Natural killer cell treated with Interleukin-12 subunit alpha and Interleukin-12 subunit beta and Interleukin-15 and Interleukin-18, amount 100 ng/mL, for 72 hours (primary cell): Measurements from ENCODE around the gene ACSF2. TPM values are rescaled to one million over a fixed set of nuclear protein-coding genes. Genes with fewer than 3 reads are reported as not detected.
"Not testable (repeated sequence)": the region's sequence is repeated elsewhere in the genome, so short reads cannot be mapped to it uniquely, and the experiment has no call there.

ENCODE experiments used
- ATAC-seq, 2 donors: fragments of 150-1000 bp; cut with Tn5 transposase in 1 of 2; sonication (Bioruptor Pico), chemical (Tn5 transposase) in 1 of 2; 2 replicates each; pipeline ENCODE4 v1.10.0; 2021
- DNase-seq: peaks from one replicate; pipeline ENCODE4 v3.0.0; 2022; ENCODE audit warnings: low spot score
- H3K27ac Mint-ChIP-seq, 2 donors: 1 replicate in 1 of 2; 2 replicates in 1 of 2; pipeline ENCODE4 v1.8.0; 2022; ENCODE audit warnings: mixed read lengths in 2 of 2, mild to moderate bottlenecking in 1 of 2, moderate library complexity in 1 of 2
- H3K27me3 Mint-ChIP-seq, 2 donors: 1 replicate in 1 of 2; 2 replicates in 1 of 2; pipeline ENCODE4 v1.8.0; 2022; ENCODE audit warnings: mixed read lengths in 2 of 2
- H3K36me3 Mint-ChIP-seq: one replicate; pipeline ENCODE4 v1.8.0; 2022; ENCODE audit warnings: mixed read lengths
- H3K4me1 Mint-ChIP-seq, 2 donors: 1 replicate in 1 of 2; 2 replicates in 1 of 2; pipeline ENCODE4 v1.8.0; 2022; ENCODE audit warnings: low read depth in 2 of 2, mixed read lengths in 2 of 2, mild to moderate bottlenecking in 1 of 2
- H3K4me3 Mint-ChIP-seq: one replicate; pipeline ENCODE4 v1.8.0; 2022; ENCODE audit warnings: mixed read lengths
- H3K9me3 Mint-ChIP-seq: 2 replicates; pipeline ENCODE4 v1.8.0; 2022; ENCODE audit warnings: mixed read lengths
- total RNA-seq, 2 donors: library from RNA; stranded (reverse); gene quantifications; one replicate each; pipeline ENCODE4 v1.2.3, GENCODE V29; 2022

The ACSF2 gene
- total RNA-seq, 2 donors from 2014 or later, result 6.9 to 13.4 TPM

GRCh38 chr17:50475775-50476544, 49.9 kb downstream of the ACSF2 start:
- not testable (repeated sequence) for DNase-seq, H3K4me3 Mint-ChIP-seq, H3K9me3 Mint-ChIP-seq, H3K27me3 Mint-ChIP-seq, H3K36me3 Mint-ChIP-seq, ATAC-seq, H3K27ac Mint-ChIP-seq
- peaks cover 19 to 20% of the 10 kb centered on the region in 2 donors for H3K4me1 Mint-ChIP-seq

- Mint-ChIP-seq H3K27ac (no peak overlapping the region), H3K9me3 (no peaks in the 10 kb centered on the region), H3K4me1 (peaks cover 19 to 20% of the 10 kb centered on the region in 2 donors), H3K4me3 (no peak overlapping the region), H3K36me3 (no peaks in the 10 kb centered on the region), H3K27me3 (peaks cover 0 to 3% of the 10 kb centered on the region in 2 donors)
- ATAC-seq (no peak), DNase-seq (peak; percentile 16)
These were observed 50.7 kb downstream of the ACSF2 start for GRCh38 chr17:50476545-50477315.

- ATAC-seq (no peak), DNase-seq (no peak)
- Mint-ChIP-seq H3K27ac (peak overlapping the region; percentile 87 to 89), H3K4me3 (peak overlapping the region; percentile 86), H3K27me3 (peaks cover 0 to 3% of the 10 kb centered on the region in 2 donors), H3K36me3 (peaks cover 5% of the 10 kb centered on the region), H3K4me1 (peaks cover 26 to 28% of the 10 kb centered on the region in 2 donors), H3K9me3 (no peaks in the 10 kb centered on the region)
These were observed 52.0 kb downstream of the ACSF2 start for GRCh38 chr17:50477976-50478375.

GRCh38 chr17:50478391-50479381, 52.7 kb downstream of the ACSF2 start, which contains the start of gene RSAD1:
TSS of gene RSAD1 (plus strand) at chr17:50478860. CDS start at chr17:50478885, 25 bp downstream.
- peaks cover 0 to 3% of the 10 kb centered on the region in 2 donors for H3K27me3 Mint-ChIP-seq
- H3K4me3 Mint-ChIP-seq, result peak within 1 kb of the TSS; percentile 86
- H3K4me1 Mint-ChIP-seq, result peaks cover 26 to 28% of the 10 kb centered on the region in 2 donors
- peak; percentile 96 to 97 for ATAC-seq
- H3K36me3 Mint-ChIP-seq, result peaks cover 6% of the 10 kb centered on the region
- H3K9me3 Mint-ChIP-seq, result no peaks in the 10 kb centered on the region
- peak within 1 kb of the TSS; percentile 87 to 89 for H3K27ac Mint-ChIP-seq
- peak; percentile 90 for DNase-seq

- H3K4me3 Mint-ChIP-seq, result peak overlapping the region; percentile 84
- DNase-seq (peak; percentile 62), ATAC-seq (peak in 1 of 2 donors; percentile 45)
- H3K36me3 Mint-ChIP-seq, result peaks cover 6% of the 10 kb centered on the region
- peaks cover 26 to 28% of the 10 kb centered on the region in 2 donors for H3K4me1 Mint-ChIP-seq
- no peaks in the 10 kb centered on the region for H3K9me3 Mint-ChIP-seq
- H3K27ac Mint-ChIP-seq, result peak overlapping the region; percentile 67 to 87
- H3K27me3 Mint-ChIP-seq, result peaks cover 0 to 3% of the 10 kb centered on the region in 2 donors
These were observed 53.6 kb downstream of the ACSF2 start for GRCh38 chr17:50479522-50480141.

GRCh38 chr17:50480142-50480764, 54.2 kb downstream of the ACSF2 start:
- Mint-ChIP-seq H3K9me3 (no peaks in the 10 kb centered on the region), H3K36me3 (peaks cover 6% of the 10 kb centered on the region), H3K27me3 (peaks cover 0 to 3% of the 10 kb centered on the region in 2 donors), H3K4me3 (peak overlapping the region; percentile 84), H3K4me1 (peaks cover 26 to 28% of the 10 kb centered on the region in 2 donors), H3K27ac (peak overlapping the region in 1 of 2 donors; percentile 87)
- ATAC-seq (no peak), DNase-seq (peak; percentile 18)

- peaks cover 0 to 3% of the 10 kb centered on the region in 2 donors for H3K27me3 Mint-ChIP-seq
These were observed 55.0 kb downstream of the ACSF2 start for GRCh38 chr17:50480854-50481490.

GRCh38 chr17:50481648-50482047, 55.6 kb downstream of the ACSF2 start:
- peaks cover 26 to 28% of the 10 kb centered on the region in 2 donors for H3K4me1 Mint-ChIP-seq
- H3K27me3 Mint-ChIP-seq, result no peaks in the 10 kb centered on the region
- DNase-seq, result no peak
- H3K9me3 Mint-ChIP-seq, result no peaks in the 10 kb centered on the region
- H3K27ac Mint-ChIP-seq, result no peak overlapping the region
- no peak overlapping the region for H3K4me3 Mint-ChIP-seq
- no peak for ATAC-seq
- peaks cover 6% of the 10 kb centered on the region for H3K36me3 Mint-ChIP-seq

More at GRCh38 chr17:50480854-50481490, 55.0 kb downstream of the ACSF2 start:
- no peak for DNase-seq
- peaks cover 26 to 28% of the 10 kb centered on the region in 2 donors for H3K4me1 Mint-ChIP-seq
- no peak overlapping the region for H3K27ac Mint-ChIP-seq
- no peaks in the 10 kb centered on the region for H3K9me3 Mint-ChIP-seq
- no peak overlapping the region for H3K4me3 Mint-ChIP-seq
- peaks cover 6% of the 10 kb centered on the region for H3K36me3 Mint-ChIP-seq
- no peak for ATAC-seq

- Mint-ChIP-seq H3K4me1 (peaks cover 26 to 28% of the 10 kb centered on the region in 2 donors), H3K4me3 (no peak overlapping the region), H3K27me3 (no peaks in the 10 kb centered on the region), H3K9me3 (no peaks in the 10 kb centered on the region), H3K36me3 (peaks cover 6% of the 10 kb centered on the region), H3K27ac (no peak overlapping the region)
- DNase-seq, result peak; percentile 45
- no peak for ATAC-seq
These were observed 56.1 kb downstream of the ACSF2 start for GRCh38 chr17:50482110-50482509.

GRCh38 chr17:50482516-50482915, 56.5 kb downstream of the ACSF2 start:
- Mint-ChIP-seq H3K36me3 (peaks cover 6% of the 10 kb centered on the region), H3K9me3 (no peaks in the 10 kb centered on the region), H3K27me3 (no peaks in the 10 kb centered on the region), H3K4me1 (peaks cover 26 to 28% of the 10 kb centered on the region in 2 donors), H3K4me3 (no peak overlapping the region), H3K27ac (peak overlapping the region in 1 of 2 donors; percentile 78)
- DNase-seq (peak; percentile 78), ATAC-seq (peak; percentile 50 to 66)

GRCh38 chr17:50483266-50483665, 57.2 kb downstream of the ACSF2 start:
- ATAC-seq, result no peak
- Mint-ChIP-seq H3K4me3 (no peak overlapping the region), H3K36me3 (peaks cover 6% of the 10 kb centered on the region)

More at GRCh38 chr17:50483266-50483665, 57.2 kb downstream of the ACSF2 start:
- peak; percentile 26 for DNase-seq
- Mint-ChIP-seq H3K27ac (peak overlapping the region in 1 of 2 donors; percentile 78), H3K9me3 (no peaks in the 10 kb centered on the region), H3K4me1 (peaks cover 22 to 24% of the 10 kb centered on the region in 2 donors), H3K27me3 (no peaks in the 10 kb centered on the region)
